Activated CD4-positive, alpha-beta T cell treated with anti-CD3 and anti-CD28 coated beads, Interleukin-2, amount 10 ng/mL, durations not matched to agents 7 days and 5 days (primary cell): ENCODE measurements around the gene GGA1. TPM values are rescaled to one million over a fixed set of nuclear protein-coding genes. Genes with fewer than 3 reads are reported as not detected.

Experiments used
- CTCF ChIA-PET: fragments of 350-600 bp; sonication (Branson Sonifier 250); formaldehyde crosslinking; loops from one replicate; lab custom pipeline; 2021; ENCODE audit warnings: antibody characterized with exemption; lab: Charles Lee
- POLR2A ChIA-PET: fragments of 350-600 bp; sonication (Branson Sonifier 250); formaldehyde crosslinking; loops from one replicate; lab custom pipeline; 2021; ENCODE audit warnings: antibody characterized with exemption; lab: Charles Lee
- DNase-seq: peaks from one replicate; pipeline ENCODE4 v3.0.0-alpha.2; 2020
- H3K27ac Mint-ChIP-seq: one replicate; pipeline ENCODE4 v1.8.0; 2021; ENCODE audit warnings: mild to moderate bottlenecking, moderate library complexity, mixed read lengths
- H3K27me3 Mint-ChIP-seq: one replicate; pipeline ENCODE4 v1.8.0; 2021; ENCODE audit warnings: mixed read lengths
- H3K36me3 Mint-ChIP-seq: one replicate; pipeline ENCODE4 v1.8.0; 2021; ENCODE audit warnings: low read depth, mixed read lengths
- H3K4me1 Mint-ChIP-seq: one replicate; pipeline ENCODE4 v1.8.0; 2021; ENCODE audit warnings: mixed read lengths
- H3K4me3 Mint-ChIP-seq: one replicate; pipeline ENCODE4 v1.8.0; 2021; ENCODE audit warnings: mild to moderate bottlenecking, moderate library complexity, mixed read lengths
- H3K9me3 Mint-ChIP-seq: one replicate; pipeline ENCODE4 v1.8.0; 2021; ENCODE audit warnings: mixed read lengths
- total RNA-seq, 2 experiments: library from RNA; stranded (reverse); gene quantifications; one replicate each; pipeline ENCODE4 v1.2.3, GENCODE V29; 2021

The GGA1 gene
- total RNA-seq, 2 experiments from 2014 or later: 58.5 to 62.8 TPM

DNA sequence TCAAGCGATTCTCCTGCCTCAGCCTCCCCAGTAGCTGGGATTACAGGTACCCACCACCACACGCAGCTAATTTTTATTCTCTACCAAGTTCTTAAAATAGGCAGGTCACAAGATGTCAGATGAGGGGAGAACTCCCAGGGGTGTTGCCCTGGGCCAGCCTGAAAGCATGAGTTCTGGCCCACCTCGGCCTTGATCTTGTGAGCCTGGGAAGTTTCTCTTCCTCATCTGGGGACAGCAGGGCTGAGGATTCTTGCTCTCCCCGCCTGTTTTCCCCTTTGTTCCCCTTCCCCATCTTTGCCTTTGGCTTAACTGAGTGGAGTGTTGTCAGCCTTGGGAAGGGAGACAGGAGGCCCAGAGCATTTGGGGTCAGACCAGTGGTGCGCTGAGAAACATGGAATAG, 53.4 kb downstream of the GGA1 start:
- ChIA-PET POLR2A (no interaction called here), CTCF (interaction anchor here (0.6 to 4.6 kb wide), 6 partner anchors 9 to 1027 kb away, joined by 4 to 25 read pairs (median 5); partner anchors contain the start of gene GGA1)
- no peaks in the 10 kb centered on the region for H3K27me3 Mint-ChIP-seq
- H3K36me3 Mint-ChIP-seq: peaks cover 12% of the 10 kb centered on the region
- peaks cover 39% of the 10 kb centered on the region for H3K4me1 Mint-ChIP-seq
- DNase-seq: no peak
- no peaks in the 10 kb centered on the region for H3K9me3 Mint-ChIP-seq
- no peak overlapping the region for H3K4me3 Mint-ChIP-seq
- peak overlapping the region; percentile 60 for H3K27ac Mint-ChIP-seq

DNA sequence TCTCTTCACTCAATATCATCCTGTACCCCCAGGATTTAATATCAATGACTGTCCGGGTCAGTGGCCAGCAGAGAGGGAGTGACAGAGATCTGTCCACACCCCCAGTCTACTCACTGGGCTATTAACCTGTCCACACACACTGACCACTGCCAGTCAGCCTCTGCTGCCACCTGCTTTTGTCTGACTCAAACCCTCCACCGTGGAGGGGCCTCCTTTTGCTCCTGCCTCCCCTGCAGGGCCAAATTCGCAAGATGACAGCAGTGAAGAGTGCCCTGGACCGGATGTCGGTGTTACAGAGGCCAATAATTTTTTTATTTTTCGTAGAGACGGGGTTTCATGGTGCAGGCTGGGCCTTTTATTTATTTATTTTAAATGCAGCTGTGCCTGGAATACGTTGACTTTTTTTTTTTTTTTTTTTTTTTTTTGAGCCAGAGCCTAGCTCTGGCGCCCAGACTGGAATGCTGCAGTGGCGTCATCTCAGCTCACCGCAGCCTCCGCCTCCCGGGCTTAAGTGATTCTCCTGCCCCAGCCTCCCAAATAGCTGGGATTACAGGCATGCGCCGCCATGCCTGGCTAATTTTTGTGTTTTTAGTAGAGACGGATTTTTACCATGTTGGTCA, 55.0 kb downstream of the GGA1 start:
- ChIA-PET CTCF (interaction anchor here (0.6 to 3.1 kb wide), 6 partner anchors 8 to 32 kb away, joined by 3 to 21 read pairs (median 4); partner anchors contain the start of gene LGALS1), POLR2A (no interaction called here)
- no peak overlapping the region for H3K4me3 Mint-ChIP-seq
- no peak overlapping the region for H3K27ac Mint-ChIP-seq
- H3K4me1 Mint-ChIP-seq: peaks cover 31% of the 10 kb centered on the region
- DNase-seq: no peak
- H3K9me3 Mint-ChIP-seq: no peaks in the 10 kb centered on the region
- no peaks in the 10 kb centered on the region for H3K27me3 Mint-ChIP-seq
- peaks cover 12% of the 10 kb centered on the region for H3K36me3 Mint-ChIP-seq

DNA sequence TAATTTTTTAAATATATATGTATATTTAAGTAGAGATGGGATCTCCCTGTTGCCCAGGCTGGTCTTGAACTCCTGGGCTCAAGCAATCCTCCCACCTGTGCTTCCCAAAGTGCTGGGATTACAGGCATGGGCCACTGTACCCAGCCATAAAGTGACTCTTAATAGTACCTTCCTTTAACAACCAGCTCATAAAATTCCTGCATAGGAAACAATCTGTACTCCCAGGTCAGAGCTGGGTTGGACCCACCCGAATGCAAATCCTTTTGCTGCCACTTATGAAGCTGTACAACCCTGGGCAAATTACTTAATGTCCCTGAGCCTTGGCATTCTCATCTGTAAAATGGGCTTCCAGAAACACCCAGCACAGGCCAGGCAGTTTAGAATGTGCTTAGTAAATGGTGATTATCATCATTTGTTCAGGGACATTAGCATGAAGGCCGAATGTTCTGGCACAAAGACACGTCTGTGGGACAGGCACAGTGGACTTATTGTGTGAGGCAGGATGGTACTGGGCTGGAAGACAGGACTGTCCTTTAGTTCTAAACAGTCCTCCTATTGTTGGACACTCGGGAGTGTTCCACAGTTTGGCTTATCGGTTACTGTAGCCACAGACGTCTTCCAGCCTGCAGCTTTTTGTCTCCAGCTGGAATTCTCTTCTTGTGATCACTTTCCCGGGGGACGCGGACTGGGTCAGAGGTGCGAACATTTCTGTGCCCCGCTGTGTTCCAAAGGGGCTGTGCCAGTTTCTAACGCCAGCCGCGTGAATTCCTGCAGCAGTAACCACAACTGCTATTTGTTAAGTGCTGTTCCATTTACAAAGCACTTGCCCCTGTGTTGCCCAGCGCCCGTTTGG, 55.8 kb downstream of the GGA1 start:
- POLR2A ChIA-PET: no interaction called here
- no peak for DNase-seq
- Mint-ChIP-seq H3K27ac (no peak overlapping the region), H3K9me3 (no peaks in the 10 kb centered on the region), H3K4me3 (no peak overlapping the region), H3K36me3 (peaks cover 12% of the 10 kb centered on the region), H3K4me1 (peaks cover 30% of the 10 kb centered on the region), H3K27me3 (no peaks in the 10 kb centered on the region)
- CTCF ChIA-PET: interaction anchor here (1.2 to 1.5 kb wide), 2 partner anchors 11 to 19 kb away, joined by 3 to 5 read pairs; partner anchors contain the start of gene LGALS1

DNA sequence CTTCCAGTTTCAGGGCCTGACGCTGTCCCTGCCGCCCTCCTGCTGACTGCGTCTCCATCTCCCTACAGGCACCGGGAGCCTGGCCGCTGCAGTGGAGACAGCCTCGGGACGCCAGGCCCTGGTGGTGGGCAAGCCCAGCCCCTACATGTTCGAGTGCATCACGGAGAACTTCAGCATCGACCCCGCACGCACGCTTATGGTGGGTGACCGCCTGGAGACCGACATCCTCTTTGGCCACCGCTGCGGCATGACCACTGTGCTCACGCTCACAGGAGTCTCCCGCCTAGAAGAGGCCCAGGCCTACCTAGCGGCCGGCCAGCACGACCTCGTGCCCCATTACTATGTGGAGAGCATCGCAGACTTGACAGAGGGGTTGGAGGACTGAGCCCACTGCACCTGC, 56.9 kb downstream of the GGA1 start:
- peaks cover 23% of the 10 kb centered on the region for H3K4me1 Mint-ChIP-seq
- DNase-seq: no peak
- no peaks in the 10 kb centered on the region for H3K27me3 Mint-ChIP-seq
- ChIA-PET CTCF (interaction anchor here (1.5 kb wide), 1 partner anchor 22 kb away, joined by 5 read pairs; no protein-coding TSS in a partner anchor), POLR2A (no interaction called here)
- no peaks in the 10 kb centered on the region for H3K9me3 Mint-ChIP-seq
- H3K36me3 Mint-ChIP-seq: peaks cover 12% of the 10 kb centered on the region
- H3K27ac Mint-ChIP-seq: no peak overlapping the region
- H3K4me3 Mint-ChIP-seq: no peak overlapping the region

DNA sequence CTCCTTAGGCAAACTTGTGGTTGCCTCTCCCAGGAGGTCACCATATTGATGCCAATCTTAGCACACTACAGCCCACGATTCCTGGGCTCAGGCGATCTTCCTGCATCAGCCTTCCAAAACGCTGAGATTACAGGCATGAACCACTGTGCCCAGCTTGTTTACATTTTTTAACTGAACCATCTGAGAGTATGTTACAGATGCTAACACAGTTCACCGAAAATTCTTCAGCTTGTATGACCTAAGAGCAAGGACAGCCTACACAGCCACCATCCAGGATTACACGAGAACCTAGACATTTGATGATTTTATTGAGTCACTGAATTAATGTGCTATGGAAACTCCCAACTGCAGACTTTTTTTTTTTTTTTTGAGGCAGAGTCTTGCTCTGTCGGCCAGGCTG, 61.0 kb downstream of the GGA1 start:
- POLR2A ChIA-PET: no interaction called here
- DNase-seq: no peak
- Mint-ChIP-seq H3K36me3 (peaks cover 8% of the 10 kb centered on the region), H3K4me1 (peaks cover 34% of the 10 kb centered on the region), H3K27ac (no peak overlapping the region), H3K4me3 (no peak overlapping the region), H3K27me3 (no peaks in the 10 kb centered on the region), H3K9me3 (no peaks in the 10 kb centered on the region)
- CTCF ChIA-PET: interaction anchor here (1.4 to 3.6 kb wide), 4 partner anchors 10 to 63 kb away, joined by 3 to 25 read pairs (median 13); partner anchors contain the start of gene PDXP

DNA sequence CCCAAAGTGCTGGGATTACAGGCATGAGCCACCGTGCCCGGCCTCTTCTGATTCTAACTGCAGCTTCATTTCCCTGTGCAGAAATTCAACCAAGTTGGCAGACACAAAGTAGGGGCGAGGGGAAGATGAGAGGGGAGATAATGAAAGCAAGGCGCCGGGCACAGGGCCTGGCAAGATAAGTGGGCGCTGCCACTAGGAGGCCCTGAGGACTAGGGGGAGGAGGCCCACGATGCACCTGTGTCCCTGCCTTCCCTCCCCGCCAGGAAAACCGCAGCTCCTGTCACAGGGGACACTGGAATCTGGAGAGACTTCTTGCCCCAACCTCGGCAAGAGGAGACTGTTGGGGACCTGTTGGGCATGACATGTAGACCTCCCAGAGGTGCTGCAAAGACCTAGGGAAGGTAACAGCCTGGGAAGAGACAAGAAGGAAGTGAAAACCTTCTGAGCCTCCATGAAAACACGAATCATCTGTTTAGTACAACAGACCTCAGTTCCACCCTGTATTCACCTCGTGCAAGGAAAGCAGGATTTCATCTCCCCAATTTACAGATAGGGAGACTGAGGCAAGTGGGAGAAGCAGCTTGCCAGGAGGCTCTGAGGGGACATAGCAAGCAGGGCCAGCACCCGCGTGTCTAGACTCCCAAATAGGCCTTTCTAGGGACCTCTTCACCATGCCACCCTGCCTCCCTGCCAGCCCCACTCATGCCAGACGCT, 63.7 kb downstream of the GGA1 start:
- DNase-seq: peak; percentile 33
- peak overlapping the region; percentile 78 for H3K27ac Mint-ChIP-seq
- peaks cover 48% of the 10 kb centered on the region for H3K4me1 Mint-ChIP-seq
- no peak overlapping the region for H3K4me3 Mint-ChIP-seq
- no peaks in the 10 kb centered on the region for H3K27me3 Mint-ChIP-seq
- ChIA-PET CTCF (interaction anchor here (1.5 to 15.4 kb wide), 7 partner anchors 9 to 39 kb away, joined by 3 to 143 read pairs (median 8); partner anchors contain the start of genes PDXP and SH3BP1), POLR2A (interaction anchor here (0.7 kb wide), 1 partner anchor 29 kb away, joined by 3 read pairs; no protein-coding TSS in a partner anchor)
- H3K9me3 Mint-ChIP-seq: no peaks in the 10 kb centered on the region
- peaks cover 9% of the 10 kb centered on the region for H3K36me3 Mint-ChIP-seq

DNA sequence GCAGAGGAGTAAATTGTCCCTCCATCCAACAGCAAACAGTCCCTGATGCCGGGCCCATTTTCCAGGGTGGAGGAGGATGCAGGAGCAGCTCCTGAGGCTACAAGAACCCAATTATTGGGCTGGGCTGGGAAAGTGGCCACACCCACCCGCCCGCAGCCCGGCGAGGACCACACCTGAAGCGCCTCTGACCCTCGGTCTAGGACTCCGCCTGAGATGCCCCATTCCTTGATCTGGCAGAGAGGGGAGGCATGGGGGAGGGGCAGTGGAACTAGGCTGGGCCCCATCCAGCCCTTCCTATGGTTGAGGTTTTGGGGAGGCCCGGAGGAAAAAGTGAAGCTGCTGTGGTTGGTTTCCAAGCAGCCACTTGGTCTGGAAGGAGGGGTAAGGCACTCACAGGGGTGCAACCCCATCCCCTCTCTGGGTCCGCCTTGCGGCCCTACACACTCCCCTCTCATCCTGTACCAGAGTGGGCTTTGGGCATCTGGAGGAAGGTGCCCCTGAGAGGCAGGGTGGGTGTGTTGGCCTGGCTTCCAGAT, 64.4 kb downstream of the GGA1 start:
- H3K36me3 Mint-ChIP-seq: peaks cover 12% of the 10 kb centered on the region
- DNase-seq: peak; percentile 26
- H3K27me3 Mint-ChIP-seq: no peaks in the 10 kb centered on the region
- H3K9me3 Mint-ChIP-seq: no peaks in the 10 kb centered on the region
- H3K27ac Mint-ChIP-seq: peak overlapping the region; percentile 78
- ChIA-PET POLR2A (no interaction called here), CTCF (interaction anchor here (1.5 to 15.4 kb wide), 3 partner anchors 9 to 30 kb away, joined by 7 to 143 read pairs (median 15); partner anchors contain the start of gene SH3BP1)
- peak overlapping the region; percentile 19 for H3K4me3 Mint-ChIP-seq
- H3K4me1 Mint-ChIP-seq: peaks cover 53% of the 10 kb centered on the region

DNA sequence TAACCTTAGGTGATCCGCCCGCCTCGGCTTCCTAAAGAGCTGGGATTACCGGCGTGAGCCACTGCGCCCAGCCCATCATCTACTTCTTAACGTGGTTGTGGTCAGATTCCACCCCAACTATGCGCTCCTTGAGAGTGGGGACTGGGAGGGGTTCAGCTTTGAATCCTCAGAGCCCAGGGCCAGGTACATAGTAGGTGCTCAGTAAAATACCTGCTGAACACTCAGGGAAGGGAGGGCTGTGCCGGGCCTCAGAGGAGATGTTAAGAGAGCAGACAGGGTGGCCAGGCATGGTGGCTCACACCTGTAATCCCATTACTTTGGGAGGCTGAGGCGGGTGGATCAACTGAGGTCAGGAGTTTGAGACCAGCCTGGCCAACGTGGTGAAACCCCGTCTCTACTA, 65.6 kb downstream of the GGA1 start:
- ChIA-PET CTCF (interaction anchor here (1.1 to 15.4 kb wide), 6 partner anchors 10 to 82 kb away, joined by 3 to 143 read pairs (median 4); partner anchors contain the start of genes GGA1, PDXP and SH3BP1), POLR2A (no interaction called here)
- Mint-ChIP-seq H3K36me3 (peaks cover 14% of the 10 kb centered on the region), H3K4me1 (peaks cover 56% of the 10 kb centered on the region), H3K27me3 (no peaks in the 10 kb centered on the region), H3K9me3 (no peaks in the 10 kb centered on the region), H3K4me3 (peak overlapping the region; percentile 70), H3K27ac (peak overlapping the region; percentile 88)
- no peak for DNase-seq

DNA sequence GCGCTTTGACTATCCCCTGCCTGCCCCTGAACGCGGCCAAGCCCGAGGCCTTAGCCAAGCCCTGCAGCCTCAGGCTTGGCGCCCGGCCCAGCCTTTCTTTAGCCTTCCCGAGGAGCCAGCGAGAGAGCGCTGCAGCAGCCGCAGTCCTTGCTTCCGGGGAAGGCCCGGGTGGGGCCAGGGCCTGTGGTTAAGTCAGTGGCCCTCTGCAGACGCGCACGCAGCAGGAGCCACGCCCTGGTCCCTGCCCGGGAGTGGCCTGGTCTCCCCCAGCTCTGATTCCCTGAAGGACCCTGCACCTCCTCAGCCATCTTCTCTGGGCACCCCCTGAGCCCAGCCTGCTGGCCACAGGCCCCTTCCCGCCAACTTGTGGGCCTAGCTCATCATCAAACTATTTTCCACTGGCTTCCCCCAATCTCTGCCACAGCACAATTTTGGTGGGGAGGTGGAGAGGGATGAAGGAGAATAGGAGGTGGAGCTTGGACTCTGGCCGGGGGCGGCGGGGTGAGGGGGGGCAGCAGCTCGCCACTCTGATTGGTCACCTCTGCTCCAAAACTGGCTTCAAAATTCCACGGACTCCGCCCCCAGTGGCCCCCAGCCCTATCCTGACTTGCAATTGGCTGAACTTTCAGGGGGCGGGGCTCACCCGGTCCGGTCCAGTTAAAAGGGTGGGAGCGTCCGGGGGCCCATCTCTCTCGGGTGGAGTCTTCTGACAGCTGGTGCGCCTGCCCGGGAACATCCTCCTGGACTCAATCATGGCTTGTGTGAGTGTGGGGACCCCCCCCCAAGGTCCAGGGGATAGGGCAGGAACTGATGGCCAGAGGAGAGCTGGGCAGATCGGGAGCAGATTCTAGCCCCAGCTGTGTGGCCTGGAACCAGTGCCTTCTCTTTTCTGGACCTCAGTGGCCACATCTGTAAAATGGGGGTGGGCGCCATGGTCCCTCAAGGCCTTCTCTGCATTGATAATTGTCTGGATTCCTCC, 66.6 kb downstream of the GGA1 start, which contains the start of gene LGALS1:
LGALS1 (plus strand) TSS at position 686 of the 979 bp plus-strand sequence; CDS start at position 753, 67 bp downstream.
- H3K27ac Mint-ChIP-seq: peak within 1 kb of the TSS; percentile 100
- POLR2A ChIA-PET: interaction anchor here (0.6 to 2.4 kb wide), 3 partner anchors 8 to 279 kb away, joined by 3 to 9 read pairs (median 3); partner anchors contain the start of gene PDXP

DNA sequence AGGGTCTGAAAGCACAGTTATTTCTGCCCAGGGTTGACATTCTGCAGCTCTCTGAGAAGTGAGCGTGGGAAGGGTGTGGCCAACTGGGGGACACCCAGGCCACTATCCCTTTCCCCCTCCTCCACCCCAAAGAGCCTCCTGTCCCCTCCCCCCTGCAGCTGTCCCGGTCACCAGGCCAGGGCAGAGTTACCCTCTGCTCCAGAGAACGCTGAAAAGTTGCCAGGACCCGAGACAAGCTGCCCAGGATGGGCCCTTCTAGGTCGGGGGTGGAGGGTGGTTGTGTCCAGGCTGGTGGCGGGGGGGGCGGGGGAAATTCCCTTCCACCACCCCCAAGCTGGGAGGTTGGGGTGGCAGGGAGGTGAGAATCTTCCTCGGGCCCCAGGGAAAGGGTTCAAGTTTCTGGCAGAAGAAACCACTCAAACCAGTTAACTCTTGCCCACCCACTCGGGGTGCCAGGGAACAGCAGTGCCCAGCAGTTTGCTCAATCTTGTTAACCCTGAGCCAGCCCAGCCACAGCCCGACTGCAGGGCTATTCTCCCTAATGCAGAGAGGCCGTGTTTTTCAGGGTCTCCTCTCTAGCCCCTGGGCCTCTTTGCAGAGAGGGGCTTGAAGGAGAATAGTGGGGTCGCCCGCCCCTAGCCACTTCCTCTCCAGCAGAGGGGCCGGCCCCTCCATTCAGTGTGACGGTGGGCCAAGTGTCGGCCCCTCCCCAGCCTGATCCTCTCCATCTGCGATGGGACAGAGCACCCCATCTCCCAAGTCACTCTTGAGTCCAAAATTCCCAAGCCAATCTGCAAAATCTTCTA, 67.5 kb downstream of the GGA1 start:
- H3K27me3 Mint-ChIP-seq: no peaks in the 10 kb centered on the region
- peak; percentile 26 for DNase-seq
- H3K9me3 Mint-ChIP-seq: no peaks in the 10 kb centered on the region
- peak overlapping the region; percentile 100 for H3K27ac Mint-ChIP-seq
- CTCF ChIA-PET: interaction anchor here (0.6 to 15.4 kb wide), 9 partner anchors 8 to 108 kb away, joined by 3 to 143 read pairs (median 4); partner anchors contain the start of genes PDXP and SH3BP1
- H3K36me3 Mint-ChIP-seq: peaks cover 22% of the 10 kb centered on the region
- H3K4me1 Mint-ChIP-seq: peaks cover 65% of the 10 kb centered on the region
- POLR2A ChIA-PET: interaction anchor here (0.6 to 2.4 kb wide), 2 partner anchors 9 to 18 kb away, joined by 3 to 9 read pairs; partner anchors contain the start of gene PDXP
- H3K4me3 Mint-ChIP-seq: peak overlapping the region; percentile 93

More for the DNA sequence above, 66.6 kb downstream of the GGA1 start, which contains the start of gene LGALS1:
- peak; percentile 79 for DNase-seq
- H3K27me3 Mint-ChIP-seq: no peaks in the 10 kb centered on the region
- no peaks in the 10 kb centered on the region for H3K9me3 Mint-ChIP-seq
- peaks cover 62% of the 10 kb centered on the region for H3K4me1 Mint-ChIP-seq
- CTCF ChIA-PET: interaction anchor here (0.5 to 15.4 kb wide), 13 partner anchors 9 to 353 kb away, joined by 3 to 143 read pairs (median 4); partner anchors contain the start of genes GGA1, PDXP and SH3BP1
- H3K4me3 Mint-ChIP-seq: peak within 1 kb of the TSS; percentile 93
- H3K36me3 Mint-ChIP-seq: peaks cover 22% of the 10 kb centered on the region
